WTC11 (cell line): ENCODE results near the gene PIGN. TPM values are rescaled to one million over a fixed set of nuclear protein-coding genes. Genes with fewer than 3 reads are reported as not detected.

ENCODE experiments used
- ATAC-seq: fragments of 200-7000 bp; cut with Tn5 transposase; 2 replicates; pipeline ENCODE4 v1.10.0; 2021; ENCODE audit warnings: mild to moderate bottlenecking, moderate library complexity
- CTCF ChIA-PET: fragments of 300-600 bp; sonication (Branson Sonifier 250); formaldehyde crosslinking; loops from one replicate; lab custom pipeline; 2021; ENCODE audit warnings: antibody characterized with exemption; lab: Charles Lee
- POLR2A ChIA-PET: fragments of 350-600 bp; sonication (Branson Sonifier 250); formaldehyde crosslinking; loops from one replicate; lab custom pipeline; 2021; ENCODE audit warnings: antibody characterized with exemption; lab: Charles Lee
- DNase-seq: peaks from one replicate; pipeline ENCODE4 v3.0.0; 2021; ENCODE audit warnings: low spot score
- H3K27ac Mint-ChIP-seq: 2 replicates; pipeline ENCODE4 v1.8.0; 2021; ENCODE audit warnings: mixed read lengths
- H3K27me3 Mint-ChIP-seq: 2 replicates; pipeline ENCODE4 v1.8.0; 2021; ENCODE audit warnings: low read depth, mild to moderate bottlenecking, moderate library complexity, mixed read lengths
- H3K36me3 Mint-ChIP-seq: 2 replicates; pipeline ENCODE4 v1.8.0; 2021; ENCODE audit warnings: mixed read lengths
- H3K4me1 Mint-ChIP-seq: 2 replicates; pipeline ENCODE4 v1.8.0; 2022; ENCODE audit warnings: mixed read lengths
- H3K4me3 Mint-ChIP-seq: 2 replicates; pipeline ENCODE4 v1.8.0; 2021; ENCODE audit warnings: mild to moderate bottlenecking, moderate library complexity, mixed read lengths
- H3K9me3 Mint-ChIP-seq: 2 replicates; pipeline ENCODE4 v1.8.0; 2021; ENCODE audit warnings: mixed read lengths
- CREB1 ChIP-seq: sonication (generic); formaldehyde crosslinking; IDR thresholded peaks from 2 replicates; pipeline ENCODE4 v1.8.0; 2023; ENCODE audit warnings: mild to moderate bottlenecking, missing genetic modification reagents
- ETV6 ChIP-seq: sonication (generic); formaldehyde crosslinking; IDR thresholded peaks from 2 replicates; pipeline ENCODE4 v1.8.1; 2022; ENCODE audit warnings: mild to moderate bottlenecking, missing genetic modification reagents
- FOXK1 ChIP-seq: sonication (generic); formaldehyde crosslinking; IDR thresholded peaks from 2 replicates; pipeline ENCODE4 v1.8.0; 2022; ENCODE audit warnings: mild to moderate bottlenecking, moderate library complexity, missing genetic modification reagents
- HMGA2 ChIP-seq: fragments of 250-450 bp; sonication (Bioruptor Pico); IDR thresholded peaks from 2 replicates; pipeline ENCODE4 v1.4.0; 2021; ENCODE audit warnings: mild to moderate bottlenecking, moderate library complexity
- MYBL2 ChIP-seq: sonication (generic); formaldehyde crosslinking; IDR thresholded peaks from 2 replicates; pipeline ENCODE4 v1.8.1; 2023; ENCODE audit warnings: mild to moderate bottlenecking, moderate library complexity, missing genetic modification reagents
- NFYB ChIP-seq: sonication (generic); formaldehyde crosslinking; conservative IDR thresholded peaks from 2 replicates; pipeline ENCODE4 v1.8.0; 2022; ENCODE audit warnings: low read depth, missing genetic modification reagents
- NR1H2 ChIP-seq: sonication (generic); formaldehyde crosslinking; IDR thresholded peaks from 2 replicates; pipeline ENCODE4 v1.9.0; 2021; ENCODE audit warnings: mild to moderate bottlenecking, moderate library complexity, missing genetic modification reagents
- OVOL2 ChIP-seq: fragments of 250-450 bp; sonication (Bioruptor Pico); IDR thresholded peaks from 2 replicates; pipeline ENCODE4 v1.9.0; 2021; ENCODE audit warnings: mild to moderate bottlenecking, borderline replicate concordance
- TCF7 ChIP-seq: sonication (generic); formaldehyde crosslinking; IDR thresholded peaks from 2 replicates; pipeline ENCODE4 v1.8.0; 2022; ENCODE audit warnings: mild to moderate bottlenecking, low read depth, missing genetic modification reagents, moderate library complexity
- TP53 ChIP-seq: sonication (generic); formaldehyde crosslinking; IDR thresholded peaks from 2 replicates; pipeline ENCODE4 v1.8.1; 2023; ENCODE audit warnings: mild to moderate bottlenecking, missing genetic modification reagents
- ZNF396 ChIP-seq: fragments of 250-450 bp; sonication (Bioruptor Pico); IDR thresholded peaks from 2 replicates; pipeline ENCODE4 v1.8.0; 2021; ENCODE audit warnings: mild to moderate bottlenecking, moderate library complexity, borderline replicate concordance
- ZNF416 ChIP-seq: fragments of 250-450 bp; sonication (Bioruptor Pico); IDR thresholded peaks from 2 replicates; pipeline ENCODE4 v1.9.0; 2021; ENCODE audit warnings: mild to moderate bottlenecking, inconsistent platforms
- ZNF423 ChIP-seq: fragments of 250-450 bp; sonication (Bioruptor Pico); IDR thresholded peaks from 2 replicates; pipeline ENCODE4 v2.1.2; 2022; ENCODE audit warnings: mild to moderate bottlenecking, moderate library complexity
- total RNA-seq: library from RNA; stranded (reverse); gene quantifications from 3 replicates; pipeline ENCODE4 v1.2.3, GENCODE V29; 2021
- TF ChIP-seq, protein P1 (sequence below): sonication (generic); formaldehyde crosslinking; IDR thresholded peaks from 2 replicates; pipeline ENCODE4 v1.8.1; 2023; ENCODE audit warnings: mild to moderate bottlenecking, moderate library complexity, missing genetic modification reagents
- TF ChIP-seq, protein P2 (sequence below): fragments of 250-450 bp; sonication (Bioruptor Pico); IDR thresholded peaks from 2 replicates; pipeline ENCODE4 v1.8.0; 2021; ENCODE audit warnings: mild to moderate bottlenecking
- TF ChIP-seq, protein P3 (sequence below): fragments of 200-600 bp; IDR thresholded peaks from 2 replicates; pipeline ENCODE4 v1.8.0; 2022; ENCODE audit warnings: antibody characterized with exemption
- TF ChIP-seq, protein P4 (sequence below): sonication (generic); formaldehyde crosslinking; IDR thresholded peaks from 2 replicates; pipeline ENCODE4 v1.8.1; 2023; ENCODE audit warnings: mild to moderate bottlenecking, missing genetic modification reagents, borderline replicate concordance
- TF ChIP-seq, protein P5 (sequence below): sonication (generic); formaldehyde crosslinking; IDR thresholded peaks from 2 replicates; pipeline ENCODE4 v1.8.0; 2022; ENCODE audit warnings: mild to moderate bottlenecking, missing genetic modification reagents

Gene PIGN
- total RNA-seq, 1 experiment from 2014 or later: 23.4 TPM

DNA sequence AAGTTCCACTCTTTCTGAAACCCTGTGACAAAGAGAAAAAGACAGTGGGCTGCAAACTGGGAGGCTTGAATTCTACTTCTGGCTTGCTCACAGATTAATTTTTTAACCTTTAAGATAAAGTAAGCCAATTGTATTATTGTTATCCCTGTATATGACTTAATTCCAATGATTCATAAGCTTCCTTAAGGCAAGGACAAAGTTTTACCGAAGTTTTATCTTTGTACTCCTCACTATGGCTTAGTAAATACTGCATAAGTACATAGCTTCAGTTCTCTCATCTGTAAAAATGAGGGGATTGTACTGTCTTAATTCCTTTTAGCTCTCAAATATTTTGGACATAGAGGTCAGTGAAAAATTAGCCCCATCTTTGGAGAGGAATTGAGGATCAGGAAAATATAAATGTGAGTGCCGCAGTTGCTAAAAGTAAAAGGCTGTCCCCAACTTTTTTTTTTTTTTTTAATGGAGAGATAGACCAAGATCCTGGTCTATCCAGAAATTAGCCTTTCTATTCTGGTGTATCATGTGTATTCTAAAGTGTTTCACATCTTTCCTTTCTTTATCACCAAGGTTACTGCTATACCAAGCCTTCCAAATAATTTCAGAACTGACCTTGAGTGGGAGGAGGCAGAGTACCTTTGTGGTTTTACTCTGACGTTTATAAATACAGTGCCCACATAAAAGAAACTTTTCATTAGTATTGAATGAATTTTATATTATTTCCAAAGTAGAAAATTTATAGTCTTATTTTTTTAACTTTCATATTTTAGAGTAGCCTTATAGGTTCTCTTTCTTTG lies 13.5 kb upstream of the PIGN start (continued):
- TF ChIP-seq, protein P1, sequence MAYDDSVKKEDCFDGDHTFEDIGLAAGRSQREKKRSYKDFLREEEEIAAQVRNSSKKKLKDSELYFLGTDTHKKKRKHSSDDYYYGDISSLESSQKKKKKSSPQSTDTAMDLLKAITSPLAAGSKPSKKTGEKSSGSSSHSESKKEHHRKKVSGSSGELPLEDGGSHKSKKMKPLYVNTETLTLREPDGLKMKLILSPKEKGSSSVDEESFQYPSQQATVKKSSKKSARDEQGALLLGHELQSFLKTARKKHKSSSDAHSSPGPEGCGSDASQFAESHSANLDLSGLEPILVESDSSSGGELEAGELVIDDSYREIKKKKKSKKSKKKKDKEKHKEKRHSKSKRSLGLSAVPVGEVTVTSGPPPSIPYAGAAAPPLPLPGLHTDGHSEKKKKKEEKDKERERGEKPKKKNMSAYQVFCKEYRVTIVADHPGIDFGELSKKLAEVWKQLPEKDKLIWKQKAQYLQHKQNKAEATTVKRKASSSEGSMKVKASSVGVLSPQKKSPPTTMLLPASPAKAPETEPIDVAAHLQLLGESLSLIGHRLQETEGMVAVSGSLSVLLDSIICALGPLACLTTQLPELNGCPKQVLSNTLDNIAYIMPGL (CRISPR knock-in tag): no peak
- TF ChIP-seq TCF7 (CRISPR knock-in tag): no peak

DNA sequence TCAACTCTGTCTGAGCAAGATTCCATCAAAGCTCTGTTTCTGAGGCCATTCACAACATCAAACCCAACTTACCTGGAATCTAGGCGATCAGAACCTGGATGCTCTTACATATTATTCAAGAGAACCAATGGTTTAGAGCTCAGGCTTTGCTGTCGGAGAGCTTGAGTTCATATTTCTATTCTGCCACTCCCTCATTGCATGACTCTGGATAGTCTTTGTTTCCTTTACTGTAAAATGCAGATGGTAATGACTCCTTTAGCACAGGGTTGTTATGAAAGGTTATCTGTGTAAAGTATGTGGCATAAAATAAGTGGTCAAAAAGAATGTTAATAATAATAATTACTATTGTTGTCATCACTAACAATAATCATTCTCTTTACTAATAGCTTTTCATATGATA lies 12.8 kb upstream of the PIGN start:
- H3K27me3 Mint-ChIP-seq: no peaks in the 10 kb centered on the region
- no peak overlapping the region for H3K4me3 Mint-ChIP-seq
- DNase-seq (no peak), ATAC-seq (no peak)
- H3K9me3 Mint-ChIP-seq: no peaks in the 10 kb centered on the region
- ChIA-PET POLR2A (interaction anchor here (0.7 kb wide), 1 partner anchor 13 kb away, joined by 4 read pairs; the partner anchor contains the start of genes PIGN and RELCH), CTCF (interaction anchor here (1.4 kb wide), 1 partner anchor 50 kb away, joined by 5 read pairs; no protein-coding TSS in a partner anchor)
- H3K36me3 Mint-ChIP-seq: no peaks in the 10 kb centered on the region
- no peak for TF ChIP-seq TP53 (CRISPR knock-in tag)
- no peak for TF ChIP-seq OVOL2 (CRISPR knock-in tag)
- TF ChIP-seq FOXK1 (CRISPR knock-in tag): no peak
- TF ChIP-seq CREB1 (CRISPR knock-in tag): no peak
- TF ChIP-seq ETV6 (CRISPR knock-in tag): no peak
- TF ChIP-seq, protein P2, sequence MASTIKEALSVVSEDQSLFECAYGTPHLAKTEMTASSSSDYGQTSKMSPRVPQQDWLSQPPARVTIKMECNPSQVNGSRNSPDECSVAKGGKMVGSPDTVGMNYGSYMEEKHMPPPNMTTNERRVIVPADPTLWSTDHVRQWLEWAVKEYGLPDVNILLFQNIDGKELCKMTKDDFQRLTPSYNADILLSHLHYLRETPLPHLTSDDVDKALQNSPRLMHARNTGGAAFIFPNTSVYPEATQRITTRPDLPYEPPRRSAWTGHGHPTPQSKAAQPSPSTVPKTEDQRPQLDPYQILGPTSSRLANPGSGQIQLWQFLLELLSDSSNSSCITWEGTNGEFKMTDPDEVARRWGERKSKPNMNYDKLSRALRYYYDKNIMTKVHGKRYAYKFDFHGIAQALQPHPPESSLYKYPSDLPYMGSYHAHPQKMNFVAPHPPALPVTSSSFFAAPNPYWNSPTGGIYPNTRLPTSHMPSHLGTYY (CRISPR knock-in tag): no peak
- TF ChIP-seq, protein P3, sequence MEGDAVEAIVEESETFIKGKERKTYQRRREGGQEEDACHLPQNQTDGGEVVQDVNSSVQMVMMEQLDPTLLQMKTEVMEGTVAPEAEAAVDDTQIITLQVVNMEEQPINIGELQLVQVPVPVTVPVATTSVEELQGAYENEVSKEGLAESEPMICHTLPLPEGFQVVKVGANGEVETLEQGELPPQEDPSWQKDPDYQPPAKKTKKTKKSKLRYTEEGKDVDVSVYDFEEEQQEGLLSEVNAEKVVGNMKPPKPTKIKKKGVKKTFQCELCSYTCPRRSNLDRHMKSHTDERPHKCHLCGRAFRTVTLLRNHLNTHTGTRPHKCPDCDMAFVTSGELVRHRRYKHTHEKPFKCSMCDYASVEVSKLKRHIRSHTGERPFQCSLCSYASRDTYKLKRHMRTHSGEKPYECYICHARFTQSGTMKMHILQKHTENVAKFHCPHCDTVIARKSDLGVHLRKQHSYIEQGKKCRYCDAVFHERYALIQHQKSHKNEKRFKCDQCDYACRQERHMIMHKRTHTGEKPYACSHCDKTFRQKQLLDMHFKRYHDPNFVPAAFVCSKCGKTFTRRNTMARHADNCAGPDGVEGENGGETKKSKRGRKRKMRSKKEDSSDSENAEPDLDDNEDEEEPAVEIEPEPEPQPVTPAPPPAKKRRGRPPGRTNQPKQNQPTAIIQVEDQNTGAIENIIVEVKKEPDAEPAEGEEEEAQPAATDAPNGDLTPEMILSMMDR: no peak
- TF ChIP-seq ZNF423 (CRISPR knock-in tag): no peak
- TF ChIP-seq ZNF416: no peak
- TF ChIP-seq HMGA2 (CRISPR knock-in tag): no peak
- TF ChIP-seq, protein P4, sequence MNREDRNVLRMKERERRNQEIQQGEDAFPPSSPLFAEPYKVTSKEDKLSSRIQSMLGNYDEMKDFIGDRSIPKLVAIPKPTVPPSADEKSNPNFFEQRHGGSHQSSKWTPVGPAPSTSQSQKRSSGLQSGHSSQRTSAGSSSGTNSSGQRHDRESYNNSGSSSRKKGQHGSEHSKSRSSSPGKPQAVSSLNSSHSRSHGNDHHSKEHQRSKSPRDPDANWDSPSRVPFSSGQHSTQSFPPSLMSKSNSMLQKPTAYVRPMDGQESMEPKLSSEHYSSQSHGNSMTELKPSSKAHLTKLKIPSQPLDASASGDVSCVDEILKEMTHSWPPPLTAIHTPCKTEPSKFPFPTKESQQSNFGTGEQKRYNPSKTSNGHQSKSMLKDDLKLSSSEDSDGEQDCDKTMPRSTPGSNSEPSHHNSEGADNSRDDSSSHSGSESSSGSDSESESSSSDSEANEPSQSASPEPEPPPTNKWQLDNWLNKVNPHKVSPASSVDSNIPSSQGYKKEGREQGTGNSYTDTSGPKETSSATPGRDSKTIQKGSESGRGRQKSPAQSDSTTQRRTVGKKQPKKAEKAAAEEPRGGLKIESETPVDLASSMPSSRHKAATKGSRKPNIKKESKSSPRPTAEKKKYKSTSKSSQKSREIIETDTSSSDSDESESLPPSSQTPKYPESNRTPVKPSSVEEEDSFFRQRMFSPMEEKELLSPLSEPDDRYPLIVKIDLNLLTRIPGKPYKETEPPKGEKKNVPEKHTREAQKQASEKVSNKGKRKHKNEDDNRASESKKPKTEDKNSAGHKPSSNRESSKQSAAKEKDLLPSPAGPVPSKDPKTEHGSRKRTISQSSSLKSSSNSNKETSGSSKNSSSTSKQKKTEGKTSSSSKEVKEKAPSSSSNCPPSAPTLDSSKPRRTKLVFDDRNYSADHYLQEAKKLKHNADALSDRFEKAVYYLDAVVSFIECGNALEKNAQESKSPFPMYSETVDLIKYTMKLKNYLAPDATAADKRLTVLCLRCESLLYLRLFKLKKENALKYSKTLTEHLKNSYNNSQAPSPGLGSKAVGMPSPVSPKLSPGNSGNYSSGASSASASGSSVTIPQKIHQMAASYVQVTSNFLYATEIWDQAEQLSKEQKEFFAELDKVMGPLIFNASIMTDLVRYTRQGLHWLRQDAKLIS (CRISPR knock-in tag): no peak
- TF ChIP-seq ZNF396 (CRISPR knock-in tag): no peak
- no peak for TF ChIP-seq MYBL2 (CRISPR knock-in tag)
- TF ChIP-seq NFYB (CRISPR knock-in tag): no peak
- TF ChIP-seq, protein P5, sequence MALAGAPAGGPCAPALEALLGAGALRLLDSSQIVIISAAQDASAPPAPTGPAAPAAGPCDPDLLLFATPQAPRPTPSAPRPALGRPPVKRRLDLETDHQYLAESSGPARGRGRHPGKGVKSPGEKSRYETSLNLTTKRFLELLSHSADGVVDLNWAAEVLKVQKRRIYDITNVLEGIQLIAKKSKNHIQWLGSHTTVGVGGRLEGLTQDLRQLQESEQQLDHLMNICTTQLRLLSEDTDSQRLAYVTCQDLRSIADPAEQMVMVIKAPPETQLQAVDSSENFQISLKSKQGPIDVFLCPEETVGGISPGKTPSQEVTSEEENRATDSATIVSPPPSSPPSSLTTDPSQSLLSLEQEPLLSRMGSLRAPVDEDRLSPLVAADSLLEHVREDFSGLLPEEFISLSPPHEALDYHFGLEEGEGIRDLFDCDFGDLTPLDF: no peak
- no peak for TF ChIP-seq NR1H2 (CRISPR knock-in tag)
- no peaks in the 10 kb centered on the region for H3K4me1 Mint-ChIP-seq
- 0 out of 2 replicates have a peak overlapping the region, but pooled peaks have one; percentile 53 for H3K27ac Mint-ChIP-seq
